Immature natural killer cell (primary cell): ENCODE results near the gene ZNF793. TPM values are rescaled to one million over a fixed set of nuclear protein-coding genes. Genes with fewer than 3 reads are reported as not detected.
A peak's percentile ranks its signal among the peaks of the same experiment; 100 is the strongest.

Experiments used
- DNase-seq, 3 donors: peaks; one replicate each; pipeline ENCODE4 v3.0.0; 2022; ENCODE audit warnings: mixed read lengths in 1 of 3
- H3K27ac Mint-ChIP-seq, 6 donors: one replicate each; pipeline ENCODE4 v1.8.0; 2020; ENCODE audit warnings: mixed read lengths in 6 of 6, mild to moderate bottlenecking in 5 of 6, inconsistent platforms in 4 of 6, moderate library complexity in 3 of 6
- H3K27me3 Mint-ChIP-seq, 3 donors: one replicate each; pipeline ENCODE4 v1.8.0; 2020 to 2021; ENCODE audit warnings: low read depth in 3 of 3, mild to moderate bottlenecking in 3 of 3, mixed read lengths in 3 of 3, moderate library complexity in 3 of 3, inconsistent platforms in 1 of 3
- H3K36me3 Mint-ChIP-seq, 3 donors: one replicate each; pipeline ENCODE4 v1.8.0; 2020; ENCODE audit warnings: mixed read lengths in 3 of 3, inconsistent platforms in 2 of 3, mild to moderate bottlenecking in 2 of 3
- H3K4me1 Mint-ChIP-seq, 2 donors: one replicate each; pipeline ENCODE4 v1.8.0; 2020; ENCODE audit warnings: inconsistent platforms in 2 of 2, mild to moderate bottlenecking in 2 of 2, mixed read lengths in 2 of 2, moderate library complexity in 1 of 2
- H3K4me3 Mint-ChIP-seq, 5 donors: one replicate each; pipeline ENCODE4 v1.8.0; 2020; ENCODE audit warnings: mild to moderate bottlenecking in 5 of 5, mixed read lengths in 5 of 5, inconsistent platforms in 3 of 5, moderate library complexity in 3 of 5
- H3K9me3 Mint-ChIP-seq, 6 donors: one replicate each; pipeline ENCODE4 v1.8.0; 2020; ENCODE audit warnings: mild to moderate bottlenecking in 6 of 6, mixed read lengths in 6 of 6, inconsistent platforms in 4 of 6, moderate library complexity in 3 of 6
- polyA plus RNA-seq, 3 donors: library from polyadenylated mRNA; unstranded; fragments of 300-500 nt; fragmentation: Illumina TruSeq; gene quantifications; one replicate each; pipeline ENCODE4 v1.2.3, GENCODE V29; 2021

ZNF793 gene
- polyA plus RNA-seq, 3 donors from 2014 or later = 0.13 to 3.0 (median 2.1) TPM

- Mint-ChIP-seq H3K9me3 (peaks cover 0 to 21% (median 0%) of the 10 kb centered on the region in 6 donors), H3K4me3 (no peak overlapping the region), H3K36me3 (peaks cover 17 to 36% (median 30%) of the 10 kb centered on the region in 3 donors), H3K27me3 (peaks cover 0 to 5% (median 0%) of the 10 kb centered on the region in 3 donors), H3K4me1 (peaks cover 16 to 18% of the 10 kb centered on the region in 2 donors), H3K27ac (no peak overlapping the region)
- DNase-seq = no peak
These were observed 4.4 kb downstream of the ZNF793 start for GRCh38 chr19:37511186-37511585.

DNA sequence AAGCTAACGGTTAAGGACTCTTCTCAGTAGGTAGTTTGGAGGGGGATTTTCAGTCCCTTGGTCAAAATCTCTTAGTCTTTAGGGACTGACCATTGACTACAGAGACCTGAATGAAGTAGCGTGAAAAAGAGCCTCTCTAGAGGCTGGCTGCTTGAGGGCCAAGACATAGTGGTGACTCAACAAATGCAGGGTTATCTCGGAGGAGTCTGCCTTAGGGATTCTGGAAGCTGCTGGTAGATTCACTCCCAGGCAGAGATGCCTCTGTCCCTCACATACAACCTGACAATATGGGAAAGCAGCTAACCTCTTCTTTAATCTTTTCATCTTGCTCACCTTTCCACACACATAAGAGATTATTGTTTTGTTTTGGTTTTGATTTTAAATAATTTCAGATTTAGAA is 5.1 kb downstream of the ZNF793 start:
- Mint-ChIP-seq H3K4me3 (no peak overlapping the region), H3K9me3 (peaks cover 0 to 24% (median 0%) of the 10 kb centered on the region in 6 donors), H3K4me1 (peaks cover 16 to 18% of the 10 kb centered on the region in 2 donors), H3K27me3 (peaks cover 0 to 5% (median 0%) of the 10 kb centered on the region in 3 donors), H3K27ac (peak overlapping the region in 2 of 6 donors; percentile 28 to 32), H3K36me3 (peaks cover 17 to 39% (median 35%) of the 10 kb centered on the region in 3 donors)
- DNase-seq = no peak

- H3K27ac Mint-ChIP-seq = peak overlapping the region; percentile 69 to 94 (median 86)
- peak overlapping the region in 4 of 5 donors; percentile 5 to 52 (median 40) for H3K4me3 Mint-ChIP-seq
- peak; percentile 32 to 45 (median 33) for DNase-seq
- H3K36me3 Mint-ChIP-seq = peaks cover 22 to 46% (median 37%) of the 10 kb centered on the region in 3 donors
- peaks cover 0 to 3% (median 0%) of the 10 kb centered on the region in 3 donors for H3K27me3 Mint-ChIP-seq
- peaks cover 0 to 23% (median 3%) of the 10 kb centered on the region in 6 donors for H3K9me3 Mint-ChIP-seq
- H3K4me1 Mint-ChIP-seq = peaks cover 16 to 18% of the 10 kb centered on the region in 2 donors
These were observed 6.7 kb downstream of the ZNF793 start for GRCh38 chr19:37513397-37513796.

DNA sequence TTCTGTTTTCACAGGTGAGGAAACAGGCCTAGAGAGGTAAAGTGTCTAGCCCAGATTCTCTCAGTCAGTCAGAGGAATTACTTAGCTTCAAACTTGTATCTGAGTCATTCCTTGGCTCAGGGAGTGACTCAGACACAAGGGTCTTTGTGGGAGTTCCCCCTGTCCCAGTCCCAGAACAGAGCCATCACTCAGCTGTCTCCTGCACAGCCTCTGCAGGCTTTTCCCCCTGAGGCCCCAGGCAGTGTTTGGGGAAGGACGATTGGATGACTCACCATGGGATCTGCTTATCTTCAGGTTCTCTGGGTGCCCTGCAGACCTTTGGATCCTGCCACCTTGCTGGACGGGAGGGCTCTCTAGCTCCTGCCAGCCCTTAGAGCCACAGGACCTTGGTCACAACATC is 13.2 kb downstream of the ZNF793 start:
- Mint-ChIP-seq H3K4me1 (no peaks in the 10 kb centered on the region), H3K27me3 (peaks cover 0 to 4% (median 1%) of the 10 kb centered on the region in 3 donors), H3K4me3 (no peak overlapping the region), H3K9me3 (peaks cover 0 to 29% (median 14%) of the 10 kb centered on the region in 6 donors), H3K36me3 (peaks cover 50 to 69% (median 55%) of the 10 kb centered on the region in 3 donors), H3K27ac (peak overlapping the region in 1 of 6 donors; percentile 17)
- no peak for DNase-seq

- peaks cover 49 to 85% (median 81%) of the 10 kb centered on the region in 6 donors for H3K9me3 Mint-ChIP-seq
- no peak overlapping the region for H3K4me3 Mint-ChIP-seq
- no peak for DNase-seq
- H3K27ac Mint-ChIP-seq = no peak overlapping the region
- H3K36me3 Mint-ChIP-seq = peaks cover 43 to 56% (median 47%) of the 10 kb centered on the region in 3 donors
- H3K4me1 Mint-ChIP-seq = no peaks in the 10 kb centered on the region
- H3K27me3 Mint-ChIP-seq = no peaks in the 10 kb centered on the region
These were observed 30.7 kb downstream of the ZNF793 start for GRCh38 chr19:37537391-37537947.

DNA sequence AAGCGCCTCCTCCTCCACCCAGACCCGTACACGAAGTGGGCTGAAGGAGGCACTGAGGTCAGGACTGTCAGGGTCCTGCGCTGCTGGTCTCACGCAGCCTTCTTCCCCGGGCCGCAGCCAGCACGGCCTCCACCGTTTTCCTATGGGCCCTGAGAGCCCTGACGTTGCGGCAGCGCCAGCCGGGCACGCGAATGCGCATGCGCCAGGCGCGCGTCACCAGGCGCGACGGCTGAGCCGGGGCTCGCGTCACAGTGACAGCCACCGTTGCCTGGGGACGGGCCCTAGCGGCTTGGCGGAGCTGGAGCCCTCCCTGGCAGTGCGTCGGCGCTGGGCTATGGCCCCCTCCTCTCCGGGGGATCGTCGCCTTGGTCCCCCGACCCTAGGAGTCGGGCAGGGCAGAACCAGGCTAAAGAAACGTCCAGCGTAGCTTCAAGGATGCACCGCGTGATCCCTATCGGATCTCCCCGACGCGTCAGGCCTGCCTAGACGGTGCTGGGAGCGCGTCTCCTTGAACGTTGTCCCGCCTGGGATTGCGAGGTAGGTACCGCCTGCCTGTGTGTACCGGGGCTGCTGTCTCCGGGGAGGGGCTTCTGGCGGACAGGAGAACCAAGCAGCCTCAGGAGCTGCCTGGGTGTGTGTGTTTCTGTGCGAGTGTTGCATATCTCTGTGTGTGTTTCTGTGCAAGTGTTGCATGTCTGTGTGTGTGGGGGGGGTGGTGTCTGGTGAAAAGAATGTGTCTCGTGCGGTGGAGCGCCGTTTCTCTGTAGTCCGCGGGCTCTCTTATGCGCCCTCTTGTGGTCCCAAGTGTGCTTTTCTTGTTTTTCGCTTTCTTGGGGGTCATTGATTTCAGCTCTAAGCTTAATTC is 44.6 kb downstream of the ZNF793 start:
- H3K27ac Mint-ChIP-seq = peak overlapping the region; percentile 26 to 98 (median 84)
- H3K36me3 Mint-ChIP-seq = peaks cover 18 to 36% (median 30%) of the 10 kb centered on the region in 3 donors
- peaks cover 1 to 6% (median 2%) of the 10 kb centered on the region in 3 donors for H3K27me3 Mint-ChIP-seq
- H3K4me3 Mint-ChIP-seq = peak overlapping the region; percentile 83 to 98 (median 91)
- peaks cover 36 to 82% (median 79%) of the 10 kb centered on the region in 6 donors for H3K9me3 Mint-ChIP-seq
- H3K4me1 Mint-ChIP-seq = peaks cover 4 to 15% of the 10 kb centered on the region in 2 donors
- DNase-seq = peak; percentile 58 to 77 (median 68)

- Mint-ChIP-seq H3K4me3 (no peak overlapping the region), H3K4me1 (no peaks in the 10 kb centered on the region), H3K27ac (no peak overlapping the region), H3K27me3 (peaks cover 0 to 2% (median 0%) of the 10 kb centered on the region in 3 donors), H3K9me3 (peaks cover 47 to 94% (median 90%) of the 10 kb centered on the region in 6 donors), H3K36me3 (peaks cover 53 to 61% (median 59%) of the 10 kb centered on the region in 3 donors)
- no peak for DNase-seq
These were observed 56.8 kb downstream of the ZNF793 start for GRCh38 chr19:37563518-37563917.

DNA sequence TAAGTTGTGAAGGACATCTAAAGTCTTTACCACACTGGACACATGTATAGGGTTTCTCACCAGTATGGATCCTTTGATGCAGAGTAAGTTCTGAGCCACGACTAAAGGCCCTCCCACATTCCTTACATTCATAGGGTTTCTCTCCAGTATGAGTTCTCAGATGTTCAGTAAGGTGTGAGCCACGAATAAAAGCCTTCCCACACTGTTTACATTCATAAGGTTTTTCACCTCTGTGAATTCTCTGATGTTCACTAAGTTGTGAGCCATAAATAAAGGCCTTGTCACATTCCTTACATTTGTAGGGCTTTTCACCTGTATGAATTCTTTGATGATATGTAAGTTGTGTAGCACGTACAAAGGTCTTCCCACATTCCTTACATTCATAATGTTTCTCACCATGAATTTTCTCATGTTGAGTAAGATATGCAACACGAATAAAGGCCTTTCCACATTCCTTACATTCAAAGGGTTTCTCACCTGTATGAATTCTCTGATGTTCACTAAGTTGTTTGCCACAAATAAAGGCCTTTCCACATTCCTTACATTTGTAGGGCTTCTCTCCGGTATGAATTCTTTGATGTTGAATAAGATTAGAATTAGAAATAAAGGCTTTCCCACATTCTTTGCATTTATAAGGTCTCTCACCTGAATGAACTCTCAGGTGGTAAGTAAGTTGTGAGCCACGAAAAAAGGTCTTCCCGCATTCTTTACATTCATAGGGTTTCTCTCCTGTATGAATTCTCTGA is 58.1 kb downstream of the ZNF793 start:
- H3K4me3 Mint-ChIP-seq = no peak overlapping the region

DNA sequence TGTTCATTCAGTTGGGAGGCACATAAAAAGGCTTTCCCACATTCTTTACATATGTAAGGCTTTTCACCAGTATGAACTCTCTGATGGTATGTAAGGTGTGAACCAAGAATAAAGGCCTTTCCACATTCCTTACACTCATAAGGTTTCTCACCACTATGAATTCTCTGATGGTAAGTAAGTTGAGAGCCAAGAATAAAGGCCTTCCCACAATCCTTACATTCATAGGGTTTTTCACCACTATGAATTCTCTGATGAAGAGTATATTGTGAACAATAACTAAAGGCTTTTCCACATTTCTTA is 58.6 kb downstream of the ZNF793 start:
- Mint-ChIP-seq H3K27me3 (peaks cover 0 to 4% (median 0%) of the 10 kb centered on the region in 3 donors), H3K4me3 (no peak overlapping the region), H3K36me3 (peaks cover 65 to 71% (median 69%) of the 10 kb centered on the region in 3 donors), H3K9me3 (peaks cover 32 to 97% (median 92%) of the 10 kb centered on the region in 6 donors), H3K27ac (no peak overlapping the region), H3K4me1 (no peaks in the 10 kb centered on the region)
- no peak for DNase-seq

More for the DNA sequence above, 58.1 kb downstream of the ZNF793 start:
- H3K27me3 Mint-ChIP-seq = peaks cover 0 to 2% (median 0%) of the 10 kb centered on the region in 3 donors
- H3K9me3 Mint-ChIP-seq = peaks cover 34 to 94% (median 90%) of the 10 kb centered on the region in 6 donors
- DNase-seq = no peak
- H3K4me1 Mint-ChIP-seq = no peaks in the 10 kb centered on the region
- H3K27ac Mint-ChIP-seq = no peak overlapping the region
- H3K36me3 Mint-ChIP-seq = peaks cover 60 to 66% (median 64%) of the 10 kb centered on the region in 3 donors

- Mint-ChIP-seq H3K27ac (no peak overlapping the region), H3K9me3 (peaks cover 0 to 71% (median 38%) of the 10 kb centered on the region in 6 donors), H3K4me3 (no peak overlapping the region), H3K36me3 (peaks cover 63 to 69% (median 66%) of the 10 kb centered on the region in 3 donors), H3K27me3 (peaks cover 0 to 3% (median 0%) of the 10 kb centered on the region in 3 donors), H3K4me1 (no peaks in the 10 kb centered on the region)
- no peak for DNase-seq
These were observed 65.5 kb downstream of the ZNF793 start for GRCh38 chr19:37572203-37572602.

GRCh38 chr19:37583340-37583739 is 76.6 kb downstream of the ZNF793 start:
- H3K27me3 Mint-ChIP-seq = peaks cover 0 to 5% (median 0%) of the 10 kb centered on the region in 3 donors
- H3K4me1 Mint-ChIP-seq = peaks cover 0 to 4% of the 10 kb centered on the region in 2 donors
- no peak overlapping the region for H3K27ac Mint-ChIP-seq
- no peak overlapping the region for H3K4me3 Mint-ChIP-seq
- H3K36me3 Mint-ChIP-seq = peaks cover 32 to 62% (median 39%) of the 10 kb centered on the region in 3 donors
- peaks cover 30 to 48% (median 40%) of the 10 kb centered on the region in 6 donors for H3K9me3 Mint-ChIP-seq
- DNase-seq = no peak
